ENCODE data around the gene ACOT2.

GRCh38 chr14:73576391-73576790 lies 7.4 kb downstream of the ACOT2 start:
- TF ChIP-seq TAF1 (IDR thresholded peaks at IDR 0.05; ENCODE audit: low read depth, low read length) (no peak), POLR2A (IDR thresholded peaks at IDR 0.05; ENCODE audit: low read depth, low read length) (no peak), PAX5 (IDR thresholded peaks at IDR 0.05; ENCODE audit: insufficient read depth, low read length, severe bottlenecking) (no peak), POLR2AphosphoS5 (IDR thresholded peaks at IDR 0.05; ENCODE audit: low read depth, low read length) (no peak)
